Large intestine (tissue), 3 donors: ENCODE measurements around the gene PRR5L. TPM values are rescaled to one million over a fixed set of nuclear protein-coding genes. Genes with fewer than 3 reads are reported as not detected.
A peak's percentile ranks its signal among the peaks of the same experiment; 100 is the strongest.
"Not testable (repeated sequence)": the region's sequence is repeated elsewhere in the genome, so short reads cannot be mapped to it uniquely, and the experiment has no call there.

Experiments used
- DNase-seq, 2 donors: peaks; one replicate each; pipeline versions ENCODE4 v3.0.0 to v3.0.0-alpha.2; 2013
- H3K27ac ChIP-seq: one replicate; pipeline ENCODE4 v1.5.1; 2013; ENCODE audit warnings: low read length
- H3K27me3 ChIP-seq: 2 replicates; pipeline ENCODE4 v1.6.1; 2013; ENCODE audit warnings: low read length; ENCODE audit not compliant: control insufficient read depth, insufficient read depth
- H3K36me3 ChIP-seq: 2 replicates; pipeline ENCODE4 v1.6.1; 2013; ENCODE audit warnings: low read length; ENCODE audit not compliant: control insufficient read depth, insufficient read depth
- H3K4me1 ChIP-seq: one replicate; pipeline ENCODE4 v1.6.1; 2013; ENCODE audit warnings: low read length; ENCODE audit not compliant: control insufficient read depth, insufficient read depth
- H3K4me3 ChIP-seq: one replicate; pipeline ENCODE4 v1.5.1; 2013; ENCODE audit warnings: low read length
- H3K9me3 ChIP-seq: one replicate; pipeline ENCODE4 v1.6.1; 2013; ENCODE audit warnings: mild to moderate bottlenecking, low read depth, low read length, moderate library complexity; ENCODE audit not compliant: control insufficient read depth
- WGBS: methylation state at CpG from one replicate; pipeline ENCODE4 v1.1.5; 2013; ENCODE audit warnings: low lambda C conversion rate; ENCODE audit not compliant: insufficient coverage; 5-methylcytosine and 5-hydroxymethylcytosine counted together
- polyA plus RNA-seq: library from polyadenylated mRNA; unstranded; fragments of 120-200 nt; gene quantifications from one replicate; pipeline ENCODE4 v1.2.1, GENCODE V29; 2013

The PRR5L gene
- polyA plus RNA-seq, 1 donor = 37.8 TPM

GRCh38 chr11:36324956-36325355 lies 28.9 kb downstream of the PRR5L start:
- not testable (repeated sequence) for H3K36me3 ChIP-seq, DNase-seq, H3K27ac ChIP-seq, H3K4me3 ChIP-seq, H3K27me3 ChIP-seq, H3K9me3 ChIP-seq
- WGBS = no CpG with 5 or more reads among the region's 15 CpGs
- peaks cover 23% of the 10 kb centered on the region for H3K4me1 ChIP-seq

GRCh38 chr11:36325403-36325802 lies 29.3 kb downstream of the PRR5L start:
- not testable (repeated sequence) for DNase-seq, H3K27me3 ChIP-seq, H3K9me3 ChIP-seq, H3K4me3 ChIP-seq, H3K27ac ChIP-seq, H3K36me3 ChIP-seq
- H3K4me1 ChIP-seq = peaks cover 25% of the 10 kb centered on the region
- no CpG with 5 or more reads among the region's 5 CpGs for WGBS

GRCh38 chr11:36326524-36327419 lies 30.7 kb downstream of the PRR5L start:
- no peaks in the 10 kb centered on the region for H3K27me3 ChIP-seq
- H3K36me3 ChIP-seq = no peaks in the 10 kb centered on the region
- no CpG with 5 or more reads among the region's 3 CpGs for WGBS
- peak overlapping the region; percentile 68 for H3K27ac ChIP-seq
- no peak for DNase-seq
- H3K4me1 ChIP-seq = peaks cover 25% of the 10 kb centered on the region
- H3K4me3 ChIP-seq = no peak overlapping the region
- no peaks in the 10 kb centered on the region for H3K9me3 ChIP-seq

GRCh38 chr11:36328966-36329673 lies 33.0 kb downstream of the PRR5L start:
- peak in 1 of 2 donors; percentile 29 for DNase-seq
- Histone ChIP-seq H3K9me3 (no peaks in the 10 kb centered on the region), H3K27me3 (no peaks in the 10 kb centered on the region), H3K27ac (peak overlapping the region; percentile 53), H3K4me1 (peaks cover 25% of the 10 kb centered on the region), H3K36me3 (no peaks in the 10 kb centered on the region), H3K4me3 (no peak overlapping the region)
- 33% methylated on average over 1 of the region's 2 CpGs for WGBS

GRCh38 chr11:36330411-36330810 lies 34.3 kb downstream of the PRR5L start:
- Histone ChIP-seq H3K4me3 (no peak overlapping the region), H3K27ac (peak overlapping the region; percentile 53), H3K36me3 (no peaks in the 10 kb centered on the region), H3K4me1 (peaks cover 25% of the 10 kb centered on the region), H3K9me3 (no peaks in the 10 kb centered on the region), H3K27me3 (no peaks in the 10 kb centered on the region)
- DNase-seq = peak; percentile 29 to 77
- no CpG with 5 or more reads among the region's 2 CpGs for WGBS

- Histone ChIP-seq H3K27ac (no peak overlapping the region), H3K27me3 (no peaks in the 10 kb centered on the region), H3K4me3 (no peak overlapping the region), H3K4me1 (peaks cover 14% of the 10 kb centered on the region), H3K9me3 (no peaks in the 10 kb centered on the region), H3K36me3 (no peaks in the 10 kb centered on the region)
- 80% methylated on average over 1 of the region's 1 CpG for WGBS
- DNase-seq = no peak
Measured at GRCh38 chr11:36333468-36333867, 37.4 kb downstream of the PRR5L start.

- Histone ChIP-seq H3K27me3 (no peaks in the 10 kb centered on the region), H3K27ac (no peak overlapping the region), H3K36me3 (no peaks in the 10 kb centered on the region), H3K4me1 (peaks cover 10% of the 10 kb centered on the region), H3K9me3 (no peaks in the 10 kb centered on the region), H3K4me3 (no peak overlapping the region)
- no CpG with 5 or more reads among the region's 2 CpGs for WGBS
- no peak for DNase-seq
Measured at GRCh38 chr11:36333897-36334296, 37.8 kb downstream of the PRR5L start.

GRCh38 chr11:36339888-36340287 lies 43.8 kb downstream of the PRR5L start:
- no peak overlapping the region for H3K4me3 ChIP-seq
- no peak overlapping the region for H3K27ac ChIP-seq
- H3K9me3 ChIP-seq = no peaks in the 10 kb centered on the region
- peaks cover 15% of the 10 kb centered on the region for H3K4me1 ChIP-seq
- no peak for DNase-seq
- H3K27me3 ChIP-seq = no peaks in the 10 kb centered on the region
- no CpG with 5 or more reads among the region's 2 CpGs for WGBS
- no peaks in the 10 kb centered on the region for H3K36me3 ChIP-seq

- Histone ChIP-seq H3K4me1 (peaks cover 16% of the 10 kb centered on the region), H3K27ac (no peak overlapping the region), H3K4me3 (no peak overlapping the region), H3K27me3 (no peaks in the 10 kb centered on the region), H3K9me3 (no peaks in the 10 kb centered on the region), H3K36me3 (no peaks in the 10 kb centered on the region)
- no CpG with 5 or more reads among the region's 5 CpGs for WGBS
- DNase-seq = no peak
Measured at GRCh38 chr11:36340897-36341296, 44.8 kb downstream of the PRR5L start.

- no peak overlapping the region for H3K27ac ChIP-seq
- no peaks in the 10 kb centered on the region for H3K9me3 ChIP-seq
- H3K27me3 ChIP-seq = no peaks in the 10 kb centered on the region
- H3K4me1 ChIP-seq = peaks cover 16% of the 10 kb centered on the region
- DNase-seq = no peak
- 33% methylated on average over 1 of the region's 8 CpGs for WGBS
- H3K4me3 ChIP-seq = no peak overlapping the region
- H3K36me3 ChIP-seq = no peaks in the 10 kb centered on the region
Measured at GRCh38 chr11:36341915-36342314, 45.8 kb downstream of the PRR5L start.
